PC-3 (cell line): ENCODE data around the gene SIRT2.
"Not testable (repeated sequence)": the region's sequence is repeated elsewhere in the genome, so short reads cannot be mapped to it uniquely, and the experiment has no call there.

ENCODE experiments used
- CTCF ChIP-seq: fragments of 300-600 bp; sonication (generic); conservative IDR thresholded peaks from 2 replicates; pipeline ENCODE4 v1.5.1; 2017; ENCODE audit warnings: antibody characterized with exemption, low read depth, mild to moderate bottlenecking, low read length
- EZH2phosphoT487 ChIP-seq: fragments of 300-600 bp; sonication (generic); IDR thresholded peaks from 2 replicates; pipeline ENCODE4 v1.6.1; 2018; ENCODE audit warnings: mild to moderate bottlenecking, antibody characterized with exemption, low read length, borderline replicate concordance

- TF ChIP-seq CTCF, EZH2phosphoT487: not testable (repeated sequence)
Observed at GRCh38 chr19:38854961-38855360, 44.5 kb downstream of the SIRT2 start.
